Uterus (tissue), 2 donors: ENCODE measurements around the gene VPS41.

Experiments
- CTCF ChIP-seq, 4 experiments: fragments of 200-600 bp in 2 of 4; fragments of 450-650 bp in 2 of 4; sonication (generic) in 2 of 4; IDR thresholded peaks; one replicate each; pipeline ENCODE4 v1.5.1; 2016 to 2019; ENCODE audit warnings: antibody characterized with exemption in 4 of 4, mild to moderate bottlenecking in 2 of 4, moderate library complexity in 1 of 4
- POLR2A ChIP-seq, 2 donors: fragments of 450-650 bp; IDR thresholded peaks; one replicate each; pipeline ENCODE4 v1.6.1; 2016; ENCODE audit warnings: antibody characterized with exemption in 2 of 2, mild to moderate bottlenecking in 1 of 2, moderate library complexity in 1 of 2

- TF ChIP-seq CTCF (IDR thresholded peaks at IDR 0.05) (no peak), POLR2A (IDR thresholded peaks at IDR 0.05) (no peak)
These were observed 70.1 kb downstream of the VPS41 start for GRCh38 chr7:38838725-38839385.
